Glutamatergic neuron (in vitro differentiated cells): ENCODE results near the gene BMPER. TPM values are rescaled to one million over a fixed set of nuclear protein-coding genes. Genes with fewer than 3 reads are reported as not detected.

Experiments used
- DNase-seq: peaks from one replicate; pipeline ENCODE4 v3.0.0; 2022
- H3K27ac Mint-ChIP-seq: one replicate; pipeline ENCODE4 v1.8.0; 2020; ENCODE audit warnings: mild to moderate bottlenecking, mixed read lengths, inconsistent platforms; ENCODE audit not compliant: unreplicated experiment
- H3K27me3 Mint-ChIP-seq: one replicate; pipeline ENCODE4 v1.8.0; 2020; ENCODE audit warnings: mild to moderate bottlenecking, moderate library complexity, mixed read lengths, inconsistent platforms; ENCODE audit not compliant: unreplicated experiment
- H3K36me3 Mint-ChIP-seq: one replicate; pipeline ENCODE4 v1.8.0; 2020; ENCODE audit warnings: mild to moderate bottlenecking, mixed read lengths, inconsistent platforms; ENCODE audit not compliant: unreplicated experiment
- H3K4me1 Mint-ChIP-seq: one replicate; pipeline ENCODE4 v1.8.0; 2020; ENCODE audit warnings: mild to moderate bottlenecking, low read depth, mixed read lengths, inconsistent platforms; ENCODE audit not compliant: unreplicated experiment
- H3K4me3 Mint-ChIP-seq: one replicate; pipeline ENCODE4 v1.8.0; 2020; ENCODE audit warnings: mild to moderate bottlenecking, mixed read lengths, inconsistent platforms; ENCODE audit not compliant: unreplicated experiment
- H3K9me3 Mint-ChIP-seq: one replicate; pipeline ENCODE4 v1.8.0; 2020; ENCODE audit warnings: mild to moderate bottlenecking, moderate library complexity, mixed read lengths, inconsistent platforms; ENCODE audit not compliant: unreplicated experiment
- total RNA-seq: library from RNA; stranded (reverse); fragmentation: NEBNext Ultra II Directional; extraction: Animal tissue kit (Norgen Biotek cat#: 25700); gene quantifications from one replicate; pipeline ENCODE4 v1.2.1, GENCODE V29; 2021; ENCODE audit not compliant: unreplicated experiment
- TF ChIP-seq, protein P1 (sequence below): fragments of 200-600 bp; sonication (generic); IDR thresholded peaks from one replicate; pipeline ENCODE4 v1.5.0; 2021; ENCODE audit not compliant: partially characterized antibody, unreplicated experiment

The BMPER gene
- total RNA-seq, 1 donor from 2014 or later: 16.2 TPM

DNA sequence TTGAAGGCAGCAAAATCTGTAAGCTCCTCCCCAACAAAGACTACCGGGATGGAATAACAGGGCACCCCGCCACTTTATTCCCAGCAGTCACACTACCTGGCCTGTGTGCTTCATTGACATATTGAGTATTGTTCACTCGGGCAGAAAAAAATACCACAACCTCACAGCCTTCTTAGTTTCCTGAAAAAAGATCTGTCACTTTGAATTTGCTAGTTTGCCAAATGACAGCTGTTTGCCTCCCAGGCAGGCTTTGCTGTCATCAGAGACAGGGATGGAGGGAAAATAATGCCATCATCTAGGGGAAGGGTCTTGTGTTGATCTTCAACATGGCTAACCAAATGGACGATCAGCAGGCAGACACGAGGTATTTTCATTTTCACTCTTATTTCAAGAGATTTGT is 26.9 kb downstream of the BMPER start:
- Mint-ChIP-seq H3K27me3 (peaks cover 4% of the 10 kb centered on the region), H3K9me3 (peaks cover under 1% of the 10 kb centered on the region), H3K4me3 (no peak overlapping the region), H3K36me3 (no peaks in the 10 kb centered on the region), H3K4me1 (peaks cover 52% of the 10 kb centered on the region), H3K27ac (peak overlapping the region; percentile 59)
- TF ChIP-seq, protein P1, sequence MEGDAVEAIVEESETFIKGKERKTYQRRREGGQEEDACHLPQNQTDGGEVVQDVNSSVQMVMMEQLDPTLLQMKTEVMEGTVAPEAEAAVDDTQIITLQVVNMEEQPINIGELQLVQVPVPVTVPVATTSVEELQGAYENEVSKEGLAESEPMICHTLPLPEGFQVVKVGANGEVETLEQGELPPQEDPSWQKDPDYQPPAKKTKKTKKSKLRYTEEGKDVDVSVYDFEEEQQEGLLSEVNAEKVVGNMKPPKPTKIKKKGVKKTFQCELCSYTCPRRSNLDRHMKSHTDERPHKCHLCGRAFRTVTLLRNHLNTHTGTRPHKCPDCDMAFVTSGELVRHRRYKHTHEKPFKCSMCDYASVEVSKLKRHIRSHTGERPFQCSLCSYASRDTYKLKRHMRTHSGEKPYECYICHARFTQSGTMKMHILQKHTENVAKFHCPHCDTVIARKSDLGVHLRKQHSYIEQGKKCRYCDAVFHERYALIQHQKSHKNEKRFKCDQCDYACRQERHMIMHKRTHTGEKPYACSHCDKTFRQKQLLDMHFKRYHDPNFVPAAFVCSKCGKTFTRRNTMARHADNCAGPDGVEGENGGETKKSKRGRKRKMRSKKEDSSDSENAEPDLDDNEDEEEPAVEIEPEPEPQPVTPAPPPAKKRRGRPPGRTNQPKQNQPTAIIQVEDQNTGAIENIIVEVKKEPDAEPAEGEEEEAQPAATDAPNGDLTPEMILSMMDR: no peak
- no peak for DNase-seq

DNA sequence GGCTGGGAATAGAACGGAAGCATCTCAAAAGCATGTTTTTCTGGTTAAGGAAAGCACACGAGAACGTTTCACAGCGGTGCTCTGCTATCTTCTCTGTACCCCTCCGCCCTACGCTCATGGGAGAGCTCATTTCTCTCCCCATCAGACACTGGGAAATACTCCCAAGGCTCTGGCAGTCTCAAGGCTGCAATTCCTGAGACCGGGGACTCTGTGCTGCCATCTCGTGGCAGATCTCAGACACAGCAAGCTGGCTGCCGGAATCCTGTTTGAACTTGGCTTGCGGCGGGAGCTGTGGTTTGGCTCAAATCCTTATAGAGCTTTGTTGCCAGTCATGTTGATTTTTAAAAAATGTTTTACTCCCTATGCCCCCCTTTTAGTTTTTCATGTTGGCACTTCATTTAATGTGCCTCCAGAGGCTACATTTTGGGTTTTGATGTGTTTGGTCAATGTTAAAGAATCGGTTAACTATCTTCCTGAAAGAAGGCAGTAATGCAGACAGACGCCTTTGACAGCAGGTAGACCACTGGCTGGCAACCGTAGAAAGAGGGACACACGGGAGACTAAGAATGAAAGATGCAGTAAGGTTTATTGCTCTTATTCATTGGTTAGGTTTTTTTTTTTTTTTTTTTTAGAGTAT is 27.6 kb downstream of the BMPER start:
- peaks cover 47% of the 10 kb centered on the region for H3K4me1 Mint-ChIP-seq
- H3K27me3 Mint-ChIP-seq: peaks cover 4% of the 10 kb centered on the region
- peak; percentile 89 for DNase-seq
- TF ChIP-seq, protein P1: peak; percentile 94
- H3K4me3 Mint-ChIP-seq: no peak overlapping the region
- no peaks in the 10 kb centered on the region for H3K9me3 Mint-ChIP-seq
- H3K36me3 Mint-ChIP-seq: no peaks in the 10 kb centered on the region
- no peak overlapping the region for H3K27ac Mint-ChIP-seq

DNA sequence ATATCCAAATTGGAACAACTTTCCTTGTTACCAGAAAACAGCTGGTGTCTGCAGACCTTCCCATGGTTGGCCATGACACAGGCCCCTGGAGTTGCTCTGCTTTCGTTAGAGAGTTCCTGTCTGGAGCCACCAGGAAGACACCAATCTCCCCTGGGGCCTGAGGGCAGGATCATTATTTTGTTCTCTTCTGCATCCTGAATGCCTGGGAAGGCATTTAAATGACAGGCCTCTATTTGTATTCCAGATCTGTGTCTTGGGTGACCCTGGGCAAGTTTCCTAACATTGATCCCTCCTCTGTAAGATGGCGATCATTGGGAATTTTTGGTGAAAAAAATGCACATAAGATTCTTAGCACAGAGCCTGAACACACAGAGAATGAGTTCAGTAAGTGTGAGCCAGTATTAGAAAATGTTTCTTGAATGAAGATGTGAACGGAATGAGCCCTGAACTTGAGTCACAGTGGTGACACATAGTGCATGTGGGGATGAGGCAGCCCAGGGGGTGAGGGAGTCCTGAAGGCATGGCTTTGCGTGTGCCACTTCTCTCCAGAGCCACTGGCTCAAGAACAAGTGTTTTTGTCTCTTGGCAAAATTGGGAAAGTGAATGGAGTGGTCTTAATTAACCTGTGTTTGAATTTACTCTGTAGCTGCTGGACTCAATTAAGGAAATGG is 28.4 kb downstream of the BMPER start:
- no peak overlapping the region for H3K4me3 Mint-ChIP-seq

DNA sequence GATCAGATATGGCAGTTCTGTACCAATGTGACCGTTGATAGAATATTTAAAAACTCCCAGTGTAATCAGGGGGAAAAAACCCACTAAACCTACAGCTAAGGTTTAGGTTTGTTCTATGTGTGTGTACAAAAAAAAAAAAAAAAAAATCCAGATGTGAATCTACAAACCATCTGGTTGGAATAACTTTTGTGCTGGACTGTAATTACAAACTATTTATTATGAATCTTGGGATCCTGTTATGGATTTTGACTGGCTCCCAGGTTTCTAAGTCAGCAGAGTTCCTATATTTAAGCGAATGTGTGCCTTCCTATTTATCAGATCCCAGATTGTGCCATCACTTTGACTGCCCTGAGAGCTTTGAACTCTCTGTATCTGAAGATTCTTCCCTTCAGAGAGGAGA is 29.1 kb downstream of the BMPER start:
- H3K4me1 Mint-ChIP-seq: peaks cover 37% of the 10 kb centered on the region
- H3K36me3 Mint-ChIP-seq: no peaks in the 10 kb centered on the region
- H3K4me3 Mint-ChIP-seq: no peak overlapping the region
- TF ChIP-seq, protein P1: no peak
- H3K27ac Mint-ChIP-seq: no peak overlapping the region
- no peaks in the 10 kb centered on the region for H3K9me3 Mint-ChIP-seq
- no peak for DNase-seq
- peaks cover 4% of the 10 kb centered on the region for H3K27me3 Mint-ChIP-seq

More for the DNA sequence above, 28.4 kb downstream of the BMPER start:
- TF ChIP-seq, protein P1: no peak
- no peaks in the 10 kb centered on the region for H3K36me3 Mint-ChIP-seq
- peaks cover 42% of the 10 kb centered on the region for H3K4me1 Mint-ChIP-seq
- H3K27ac Mint-ChIP-seq: no peak overlapping the region
- peaks cover 4% of the 10 kb centered on the region for H3K27me3 Mint-ChIP-seq
- DNase-seq: no peak
- H3K9me3 Mint-ChIP-seq: no peaks in the 10 kb centered on the region

DNA sequence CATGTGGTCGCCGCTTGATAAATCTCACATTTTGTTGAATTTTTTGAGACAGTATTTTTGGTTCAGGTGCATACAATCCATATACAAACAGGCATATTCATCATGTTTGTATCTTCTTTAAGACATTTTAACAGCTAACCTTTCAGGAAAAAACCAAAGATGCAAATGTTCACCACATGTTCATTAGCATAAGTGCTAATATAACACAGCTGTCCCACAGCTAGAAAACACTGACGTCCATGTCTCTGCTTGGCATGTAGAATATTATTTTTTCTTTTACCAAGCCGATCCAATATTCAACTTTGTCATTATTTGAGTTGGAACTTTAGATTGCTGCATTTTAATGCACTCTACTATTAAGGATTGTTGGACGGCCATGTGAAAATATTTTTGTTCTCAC is 31.2 kb downstream of the BMPER start:
- Mint-ChIP-seq H3K27me3 (peaks cover 7% of the 10 kb centered on the region), H3K4me3 (no peak overlapping the region), H3K36me3 (no peaks in the 10 kb centered on the region), H3K4me1 (peaks cover 36% of the 10 kb centered on the region), H3K27ac (no peak overlapping the region), H3K9me3 (no peaks in the 10 kb centered on the region)
- TF ChIP-seq, protein P1: no peak
- no peak for DNase-seq
